Trophoblast cell (in vitro differentiated cells and primary cell): ENCODE results near the gene EPN2.

Source experiments
- DNase-seq, 2 donors: peaks; one replicate each; pipeline ENCODE4 v3.0.0-alpha.2; 2016
- H2AFZ ChIP-seq: 2 replicates; pipeline ENCODE4 v1.6.1; 2013; ENCODE audit warnings: low read length, moderate library complexity, mild to moderate bottlenecking; ENCODE audit not compliant: insufficient read depth, poor library complexity
- H2AK5ac ChIP-seq: 2 replicates; pipeline ENCODE4 v1.6.1; 2013; ENCODE audit warnings: mild to moderate bottlenecking, low read length
- H2BK120ac ChIP-seq: 2 replicates; pipeline ENCODE4 v1.6.1; 2013; ENCODE audit warnings: low read length, mild to moderate bottlenecking, moderate library complexity; ENCODE audit not compliant: insufficient read depth, poor library complexity
- H2BK12ac ChIP-seq: 2 replicates; pipeline ENCODE4 v1.6.1; 2013; ENCODE audit warnings: mild to moderate bottlenecking, low read length, moderate library complexity
- H2BK5ac ChIP-seq: 2 replicates; pipeline ENCODE4 v1.6.1; 2013; ENCODE audit warnings: low read length, low read depth, moderate library complexity, mild to moderate bottlenecking; ENCODE audit not compliant: poor library complexity
- H3K14ac ChIP-seq: 2 replicates; pipeline ENCODE4 v1.6.1; 2013; ENCODE audit warnings: mild to moderate bottlenecking, low read length
- H3K18ac ChIP-seq: 2 replicates; pipeline ENCODE4 v1.6.1; 2013; ENCODE audit warnings: mild to moderate bottlenecking, low read length
- H3K23ac ChIP-seq: 2 replicates; pipeline ENCODE4 v1.6.1; 2013; ENCODE audit warnings: low read length
- H3K27ac ChIP-seq: 2 replicates; pipeline ENCODE4 v1.5.1; 2013; ENCODE audit warnings: low read depth, mild to moderate bottlenecking, inconsistent platforms, low read length, moderate library complexity
- H3K27me3 ChIP-seq: 2 replicates; pipeline ENCODE4 v1.6.1; 2013; ENCODE audit warnings: inconsistent platforms, mild to moderate bottlenecking, low read length, moderate library complexity; ENCODE audit not compliant: insufficient read depth
- H3K36me3 ChIP-seq, 2 experiments: 1 replicate in 1 of 2; 2 replicates in 1 of 2; pipeline ENCODE4 v1.6.1; 2013; ENCODE audit warnings: low read length in 2 of 2, mild to moderate bottlenecking in 2 of 2, moderate library complexity in 1 of 2; ENCODE audit not compliant: insufficient read depth in 2 of 2, control insufficient read depth in 1 of 2
- H3K4ac ChIP-seq: 2 replicates; pipeline ENCODE4 v1.6.1; 2013; ENCODE audit warnings: low read depth, mild to moderate bottlenecking, low read length, moderate library complexity
- H3K4me1 ChIP-seq, 2 experiments: 1 replicate in 1 of 2; 2 replicates in 1 of 2; pipeline ENCODE4 v1.6.1; 2013; ENCODE audit warnings: low read length in 2 of 2, mild to moderate bottlenecking in 2 of 2, moderate library complexity in 1 of 2; ENCODE audit not compliant: insufficient read depth in 2 of 2, control insufficient read depth in 1 of 2
- H3K4me2 ChIP-seq: 2 replicates; pipeline ENCODE4 v1.6.1; 2013; ENCODE audit warnings: inconsistent platforms, mild to moderate bottlenecking, low read length, moderate library complexity
- H3K4me3 ChIP-seq: 2 replicates; pipeline ENCODE4 v1.5.1; 2013; ENCODE audit warnings: mild to moderate bottlenecking, low read depth, low read length, inconsistent platforms
- H3K79me1 ChIP-seq: one replicate; pipeline ENCODE4 v1.6.1; 2013; ENCODE audit warnings: low read length
- H3K79me2 ChIP-seq: 2 replicates; pipeline ENCODE4 v1.6.1; 2013; ENCODE audit warnings: low read length, mild to moderate bottlenecking; ENCODE audit not compliant: control insufficient read depth, insufficient read depth, poor library complexity
- H3K9ac ChIP-seq: 2 replicates; pipeline ENCODE4 v1.6.1; 2013; ENCODE audit warnings: mild to moderate bottlenecking, low read length
- H3K9me3 ChIP-seq: 2 replicates; pipeline ENCODE4 v1.6.1; 2013; ENCODE audit warnings: low read depth, mild to moderate bottlenecking, control low read depth, inconsistent platforms, low read length; ENCODE audit not compliant: insufficient read depth
- H4K12ac ChIP-seq: 2 replicates; pipeline ENCODE4 v1.6.1; 2013; ENCODE audit warnings: low read depth, mild to moderate bottlenecking, low read length, moderate library complexity
- H4K8ac ChIP-seq: 2 replicates; pipeline ENCODE4 v1.6.1; 2013; ENCODE audit warnings: low read depth, mild to moderate bottlenecking, low read length, moderate library complexity
- H4K91ac ChIP-seq: one replicate; pipeline ENCODE4 v1.6.1; 2013; ENCODE audit warnings: low read depth, mild to moderate bottlenecking, low read length, moderate library complexity
- WGBS: extraction: QIAGEN DNeasy Blood & Tissue Kit; methylation state at CpG from one replicate; pipeline ENCODE4 v1.1.7; 2013; ENCODE audit warnings: missing lambda C conversion rate; ENCODE audit not compliant: insufficient read length, insufficient coverage; ENCODE audit errors: extremely low coverage; 5-methylcytosine and 5-hydroxymethylcytosine counted together

EPN2 gene

DNA sequence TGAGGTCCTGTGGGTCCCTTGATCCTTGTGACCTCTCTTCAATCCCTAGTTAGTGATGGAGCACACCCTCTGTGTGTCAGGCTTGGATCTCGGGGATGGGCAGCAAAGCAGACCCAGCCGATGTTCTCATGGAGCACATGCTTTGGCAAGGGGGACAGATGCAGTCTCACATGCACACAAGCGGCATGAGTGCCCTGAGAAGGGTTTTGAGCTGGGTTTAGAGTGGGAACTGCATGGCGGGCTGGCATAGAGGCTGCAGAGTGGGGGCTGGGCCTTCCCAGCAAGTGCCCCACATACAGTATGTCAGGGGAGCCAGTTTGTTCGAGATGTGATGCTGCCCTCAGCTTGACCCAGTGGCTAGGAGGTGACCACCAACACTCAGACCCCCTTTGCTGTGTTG lies 83.7 kb downstream of the EPN2 start:
- Histone ChIP-seq H3K23ac (no peak overlapping the region), H3K4me3 (no peak overlapping the region)
- no CpG with 5 or more reads among the region's 5 CpGs for WGBS

DNA sequence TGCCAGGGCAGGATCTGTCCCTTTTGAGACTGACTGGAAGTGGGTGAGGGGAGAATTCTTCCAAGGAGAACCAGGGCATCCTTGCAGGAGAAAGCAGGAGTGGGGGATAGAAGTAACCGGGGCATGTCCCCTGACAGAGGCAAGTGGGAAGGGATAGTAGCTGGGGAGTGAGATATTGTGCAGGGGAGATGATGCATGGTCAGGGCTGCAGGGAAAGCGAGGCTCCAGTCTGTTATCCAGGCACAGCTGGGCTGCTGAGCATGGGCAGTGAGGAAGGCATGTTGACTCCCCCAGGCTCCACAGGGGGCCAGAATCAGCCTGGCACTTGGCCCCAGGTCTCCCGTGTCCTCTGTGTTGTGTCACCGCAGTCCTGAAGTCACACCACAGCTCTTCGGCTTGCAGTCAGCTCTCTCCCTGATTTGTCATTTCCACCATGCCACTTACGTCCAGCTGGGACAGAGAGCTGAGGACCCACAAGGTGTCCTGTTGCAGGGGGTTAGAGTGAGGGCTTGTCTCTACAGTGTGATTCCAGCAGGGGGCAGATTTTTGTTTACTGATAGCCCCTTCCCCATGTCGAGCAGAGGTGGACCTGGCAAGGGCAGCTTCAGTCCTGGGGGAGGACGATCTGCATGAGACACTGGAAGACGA lies 84.4 kb downstream of the EPN2 start:
- Histone ChIP-seq H3K4ac (no peak overlapping the region), H3K4me1 (peaks cover 4 to 5% of the 10 kb centered on the region in 2 experiments), H3K9me3 (no peaks in the 10 kb centered on the region), H3K27me3 (no peaks in the 10 kb centered on the region), H3K27ac (no peak overlapping the region), H3K79me1 (no peaks in the 10 kb centered on the region), H3K23ac (no peak overlapping the region), H2BK12ac (no peak overlapping the region), H4K8ac (no peak overlapping the region), H3K18ac (no peak overlapping the region), H2AFZ (no peak overlapping the region), H4K12ac (no peak overlapping the region), H3K14ac (no peak overlapping the region), H2AK5ac (no peak overlapping the region), H2BK120ac (no peak overlapping the region), H4K91ac (no peak overlapping the region), H3K9ac (no peak overlapping the region), H3K79me2 (no peaks in the 10 kb centered on the region), H3K4me3 (no peak overlapping the region), H3K4me2 (no peak overlapping the region), H2BK5ac (no peak overlapping the region), H3K36me3 (peaks cover 19 to 24% of the 10 kb centered on the region in 2 experiments)
- DNase-seq: no peak
- no CpG with 5 or more reads among the region's 9 CpGs for WGBS

More for the DNA sequence above, 83.7 kb downstream of the EPN2 start:
- H2BK12ac ChIP-seq: no peak overlapping the region
- H3K18ac ChIP-seq: no peak overlapping the region
- H3K4ac ChIP-seq: no peak overlapping the region
- H2AK5ac ChIP-seq: no peak overlapping the region
- peaks cover 19 to 24% of the 10 kb centered on the region in 2 experiments for H3K36me3 ChIP-seq
- H4K8ac ChIP-seq: no peak overlapping the region
- no peak overlapping the region for H4K12ac ChIP-seq
- DNase-seq: no peak
- H3K9ac ChIP-seq: no peak overlapping the region
- no peak overlapping the region for H3K4me2 ChIP-seq
- H3K14ac ChIP-seq: no peak overlapping the region
- H3K4me1 ChIP-seq: peaks cover 4 to 5% of the 10 kb centered on the region in 2 experiments
- no peak overlapping the region for H2BK5ac ChIP-seq
- H4K91ac ChIP-seq: no peak overlapping the region
- H3K9me3 ChIP-seq: no peaks in the 10 kb centered on the region
- no peaks in the 10 kb centered on the region for H3K27me3 ChIP-seq
- no peaks in the 10 kb centered on the region for H3K79me2 ChIP-seq
- H2AFZ ChIP-seq: no peak overlapping the region
- H3K27ac ChIP-seq: no peak overlapping the region
- no peak overlapping the region for H2BK120ac ChIP-seq
- H3K79me1 ChIP-seq: no peaks in the 10 kb centered on the region

DNA sequence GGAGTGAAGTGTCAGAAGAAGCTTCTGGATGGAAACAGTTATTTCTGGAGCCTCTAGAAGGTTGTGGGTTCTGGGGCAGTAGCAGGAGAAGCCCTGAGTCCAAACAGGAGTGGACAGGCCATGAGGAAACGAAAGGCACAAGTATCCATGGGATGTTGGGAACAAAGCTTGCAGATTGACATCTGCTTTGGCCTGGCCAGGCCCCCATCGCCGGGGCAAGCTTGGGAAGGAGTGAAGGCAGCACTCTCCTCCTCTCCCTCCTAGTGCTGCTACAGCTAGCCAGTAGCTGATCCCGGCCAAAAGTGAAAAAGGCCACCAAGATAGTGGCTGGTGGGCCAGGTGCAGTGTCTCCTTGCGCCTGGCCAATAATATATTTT lies 85.0 kb downstream of the EPN2 start:
- Histone ChIP-seq H3K9ac (no peak overlapping the region), H3K79me1 (peaks cover 2% of the 10 kb centered on the region), H3K36me3 (peaks cover 18 to 24% of the 10 kb centered on the region in 2 experiments), H3K23ac (no peak overlapping the region), H4K8ac (no peak overlapping the region), H2AK5ac (no peak overlapping the region), H4K91ac (no peak overlapping the region), H3K18ac (no peak overlapping the region), H2BK5ac (no peak overlapping the region), H2AFZ (no peak overlapping the region), H3K27me3 (no peaks in the 10 kb centered on the region), H3K4me3 (no peak overlapping the region), H4K12ac (no peak overlapping the region), H2BK120ac (no peak overlapping the region), H3K4ac (no peak overlapping the region), H3K14ac (no peak overlapping the region), H3K9me3 (no peaks in the 10 kb centered on the region), H3K79me2 (no peaks in the 10 kb centered on the region), H2BK12ac (no peak overlapping the region), H3K4me1 (peaks cover 5% of the 10 kb centered on the region in 2 experiments), H3K4me2 (no peak overlapping the region), H3K27ac (no peak overlapping the region)
- WGBS: no CpG with 5 or more reads among the region's 5 CpGs
- no peak for DNase-seq

DNA sequence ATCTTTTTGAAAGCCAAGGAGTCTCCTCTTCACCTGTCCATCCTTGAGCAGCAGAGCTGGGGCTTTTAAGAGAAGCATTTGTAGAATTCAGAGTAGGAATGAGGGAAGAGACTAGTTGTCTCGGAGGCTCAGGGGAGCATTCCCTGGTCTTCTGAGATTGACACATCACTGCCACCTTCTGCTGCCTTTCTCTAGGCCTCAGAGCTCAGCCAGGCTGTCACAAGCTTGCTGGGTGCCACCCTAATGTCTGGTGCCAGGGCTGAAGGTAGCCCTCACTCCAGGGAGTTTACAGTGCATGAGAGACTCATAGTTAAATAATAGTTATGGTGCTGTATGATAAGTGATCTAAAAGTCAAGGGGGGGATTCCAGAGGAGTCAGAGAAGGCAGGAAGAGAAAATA lies 85.7 kb downstream of the EPN2 start:
- no peaks in the 10 kb centered on the region for H3K27me3 ChIP-seq
- H3K14ac ChIP-seq: no peak overlapping the region
- no peak overlapping the region for H2AFZ ChIP-seq
- no peak overlapping the region for H2BK12ac ChIP-seq
- H3K4ac ChIP-seq: no peak overlapping the region
- no peaks in the 10 kb centered on the region for H3K9me3 ChIP-seq
- WGBS: no CpG with 5 or more reads among the region's 1 CpG
- no peaks in the 10 kb centered on the region for H3K79me2 ChIP-seq
- no peak overlapping the region for H2BK5ac ChIP-seq
- H3K4me1 ChIP-seq: peaks cover 2% of the 10 kb centered on the region in 2 experiments
- no peak overlapping the region for H3K4me3 ChIP-seq
- H3K79me1 ChIP-seq: peaks cover 2% of the 10 kb centered on the region
- peaks cover 11 to 17% of the 10 kb centered on the region in 2 experiments for H3K36me3 ChIP-seq
- no peak overlapping the region for H3K23ac ChIP-seq
- H3K18ac ChIP-seq: no peak overlapping the region
- peak; percentile 37 to 66 for DNase-seq
- H4K91ac ChIP-seq: no peak overlapping the region
- H2AK5ac ChIP-seq: no peak overlapping the region
- no peak overlapping the region for H2BK120ac ChIP-seq
- H3K9ac ChIP-seq: no peak overlapping the region
- no peak overlapping the region for H3K4me2 ChIP-seq
- H4K8ac ChIP-seq: no peak overlapping the region
- no peak overlapping the region for H3K27ac ChIP-seq
- H4K12ac ChIP-seq: no peak overlapping the region
